WTC11 (cell line): ENCODE measurements around the gene ST8SIA1.

ENCODE experiments used
- MYBL2 ChIP-seq: sonication (generic); formaldehyde crosslinking; IDR thresholded peaks from 2 replicates; pipeline ENCODE4 v1.8.1; 2023; ENCODE audit warnings: mild to moderate bottlenecking, moderate library complexity, missing genetic modification reagents
- ZNF263 ChIP-seq: sonication (generic); formaldehyde crosslinking; IDR thresholded peaks from 2 replicates; pipeline ENCODE4 v1.8.1; 2022; ENCODE audit warnings: low read depth, mild to moderate bottlenecking, moderate library complexity, missing genetic modification reagents

- TF ChIP-seq MYBL2 (CRISPR knock-in tag) = no peak
- TF ChIP-seq ZNF263 (CRISPR knock-in tag) = no peak
Observed at GRCh38 chr12:22332202-22332601, 2.3 kb downstream of the ST8SIA1 start.
